OCI-LY3 (cell line): Measurements from ENCODE around the gene TMEM42.

Experiments used
- H2AFZ ChIP-seq: fragments of 200-600, 300-600 bp; shearing (Covaris generic); 2 replicates; pipeline ENCODE4 v1.6.0; 2014; ENCODE audit warnings: antibody characterized with exemption, low read depth, low read length
- H3K27ac ChIP-seq: fragments of 200-600, 300-600 bp; sonication (generic); 2 replicates; pipeline ENCODE4 v1.5.1; 2014; ENCODE audit warnings: mild to moderate bottlenecking, low read length, moderate library complexity, mixed read lengths
- H3K27me3 ChIP-seq: fragments of 200-600, 300-600 bp; sonication (generic); 2 replicates; pipeline ENCODE4 v1.6.1; 2014; ENCODE audit warnings: low read depth, low read length, mixed read lengths
- H3K36me3 ChIP-seq: fragments of 200-600, 300-600 bp; sonication (generic); replicated peaks from 2 replicates; pipeline ENCODE3; 2014; ENCODE audit warnings: low read depth, low read length, mixed read lengths
- H3K4me1 ChIP-seq: fragments of 300-600, 200-600 bp; sonication (generic); 2 replicates; pipeline ENCODE4 v1.6.1; 2014; ENCODE audit warnings: low read length, mixed read lengths
- H3K4me2 ChIP-seq: fragments of 200-600, 300-600 bp; sonication (generic); 2 replicates; pipeline ENCODE4 v1.6.1; 2014; ENCODE audit warnings: low read length, mixed read lengths
- H3K4me3 ChIP-seq: fragments of 300-600, 200-600 bp; sonication (generic); 2 replicates; pipeline ENCODE4 v1.5.1; 2014; ENCODE audit warnings: antibody characterized with exemption, mild to moderate bottlenecking, low read length, moderate library complexity
- H3K79me2 ChIP-seq: fragments of 300-600, 200-600 bp; shearing (Covaris generic); 2 replicates; pipeline ENCODE4 v1.6.1; 2014; ENCODE audit warnings: mild to moderate bottlenecking, low read length, mixed read lengths
- H3K9ac ChIP-seq: fragments of 300-600, 200-600 bp; shearing (Covaris generic); 2 replicates; pipeline ENCODE4 v1.6.0; 2014; ENCODE audit warnings: mild to moderate bottlenecking, low read length, moderate library complexity
- H3K9me3 ChIP-seq: fragments of 200-600, 300-600 bp; shearing (Covaris generic); 2 replicates; pipeline ENCODE4 v1.6.1; 2014; ENCODE audit warnings: low read length, mixed read lengths; ENCODE audit not compliant: insufficient read depth
- H4K20me1 ChIP-seq: fragments of 200-600, 300-600 bp; sonication (generic); 2 replicates; pipeline ENCODE4 v1.6.1; 2016; ENCODE audit warnings: low read length, mixed read lengths; ENCODE audit not compliant: insufficient read depth
- EZH2phosphoT487 ChIP-seq: fragments of 200-600 bp; shearing (Covaris generic); IDR thresholded peaks from 2 replicates; pipeline ENCODE4 v1.6.1; 2018; ENCODE audit warnings: antibody characterized with exemption, mixed run types, low read depth
- TF ChIP-seq, protein P1 (sequence below): fragments of 200-600, 300-600 bp; sonication (generic); IDR thresholded peaks from 2 replicates; pipeline ENCODE4 v1.5.1; 2014; ENCODE audit warnings: antibody characterized with exemption, low read length, low read depth

TMEM42 gene

DNA sequence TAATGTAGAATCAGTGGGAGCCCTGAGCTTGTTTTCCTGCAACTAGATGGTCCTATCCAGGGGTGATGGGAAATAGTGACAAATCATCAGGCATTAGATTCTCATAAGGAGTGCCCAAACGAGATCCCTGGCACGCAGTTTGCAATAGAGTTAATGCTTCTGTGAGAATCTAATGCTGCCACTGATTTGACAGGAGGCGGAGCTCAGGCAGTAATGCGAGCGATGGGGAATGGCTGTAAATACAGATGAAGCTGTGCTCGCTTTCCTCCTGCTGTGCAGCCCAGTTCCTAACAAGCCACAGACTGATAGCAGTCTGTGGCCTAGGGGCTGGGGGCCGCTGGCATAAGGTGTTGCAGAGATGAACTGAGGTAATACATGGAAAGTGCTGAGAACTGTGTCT lies 28.3 kb upstream of the TMEM42 start:
- Histone ChIP-seq H3K27ac (no peak overlapping the region), H3K9me3 (peaks cover 10% of the 10 kb centered on the region)

DNA sequence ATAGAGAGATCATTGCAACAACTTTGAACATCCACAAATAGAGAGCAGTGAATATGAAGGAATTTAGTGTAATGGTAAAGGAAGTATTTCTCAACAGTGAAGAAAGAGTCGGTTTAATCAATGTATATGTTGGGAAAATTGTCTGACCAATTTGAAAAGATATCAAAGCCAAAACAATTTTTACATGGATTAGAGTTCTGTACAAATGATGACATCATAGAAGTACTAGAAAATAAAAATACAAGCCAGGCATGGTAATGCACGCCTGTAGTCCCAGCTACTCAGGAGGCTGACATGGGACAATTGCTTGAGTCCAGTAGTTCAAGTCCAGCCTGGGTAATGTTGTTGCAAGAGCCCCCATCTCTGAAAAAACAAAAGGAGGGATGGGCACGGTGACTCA lies 26.0 kb upstream of the TMEM42 start:
- Histone ChIP-seq H2AFZ (no peak overlapping the region), H3K4me3 (no peak overlapping the region), H3K9ac (no peak overlapping the region), H3K4me1 (peaks cover 6% of the 10 kb centered on the region), H3K9me3 (peaks cover 10% of the 10 kb centered on the region), H3K79me2 (no peaks in the 10 kb centered on the region), H3K27me3 (no peaks in the 10 kb centered on the region), H4K20me1 (no peaks in the 10 kb centered on the region), H3K27ac (no peak overlapping the region), H3K36me3 (peaks cover 65% of the 10 kb centered on the region), H3K4me2 (no peak overlapping the region)
- no peak for TF ChIP-seq EZH2phosphoT487
- TF ChIP-seq, protein P1, sequence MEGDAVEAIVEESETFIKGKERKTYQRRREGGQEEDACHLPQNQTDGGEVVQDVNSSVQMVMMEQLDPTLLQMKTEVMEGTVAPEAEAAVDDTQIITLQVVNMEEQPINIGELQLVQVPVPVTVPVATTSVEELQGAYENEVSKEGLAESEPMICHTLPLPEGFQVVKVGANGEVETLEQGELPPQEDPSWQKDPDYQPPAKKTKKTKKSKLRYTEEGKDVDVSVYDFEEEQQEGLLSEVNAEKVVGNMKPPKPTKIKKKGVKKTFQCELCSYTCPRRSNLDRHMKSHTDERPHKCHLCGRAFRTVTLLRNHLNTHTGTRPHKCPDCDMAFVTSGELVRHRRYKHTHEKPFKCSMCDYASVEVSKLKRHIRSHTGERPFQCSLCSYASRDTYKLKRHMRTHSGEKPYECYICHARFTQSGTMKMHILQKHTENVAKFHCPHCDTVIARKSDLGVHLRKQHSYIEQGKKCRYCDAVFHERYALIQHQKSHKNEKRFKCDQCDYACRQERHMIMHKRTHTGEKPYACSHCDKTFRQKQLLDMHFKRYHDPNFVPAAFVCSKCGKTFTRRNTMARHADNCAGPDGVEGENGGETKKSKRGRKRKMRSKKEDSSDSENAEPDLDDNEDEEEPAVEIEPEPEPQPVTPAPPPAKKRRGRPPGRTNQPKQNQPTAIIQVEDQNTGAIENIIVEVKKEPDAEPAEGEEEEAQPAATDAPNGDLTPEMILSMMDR = no peak

More for the DNA sequence above, 28.3 kb upstream of the TMEM42 start:
- no peak overlapping the region for H3K4me3 ChIP-seq
- no peaks in the 10 kb centered on the region for H3K79me2 ChIP-seq
- H3K4me1 ChIP-seq = no peaks in the 10 kb centered on the region
- no peaks in the 10 kb centered on the region for H4K20me1 ChIP-seq
- peaks cover 60% of the 10 kb centered on the region for H3K36me3 ChIP-seq
- H2AFZ ChIP-seq = no peak overlapping the region
- no peak overlapping the region for H3K9ac ChIP-seq
- TF ChIP-seq EZH2phosphoT487 = no peak
- TF ChIP-seq, protein P1 = no peak
- no peak overlapping the region for H3K4me2 ChIP-seq
- H3K27me3 ChIP-seq = no peaks in the 10 kb centered on the region

DNA sequence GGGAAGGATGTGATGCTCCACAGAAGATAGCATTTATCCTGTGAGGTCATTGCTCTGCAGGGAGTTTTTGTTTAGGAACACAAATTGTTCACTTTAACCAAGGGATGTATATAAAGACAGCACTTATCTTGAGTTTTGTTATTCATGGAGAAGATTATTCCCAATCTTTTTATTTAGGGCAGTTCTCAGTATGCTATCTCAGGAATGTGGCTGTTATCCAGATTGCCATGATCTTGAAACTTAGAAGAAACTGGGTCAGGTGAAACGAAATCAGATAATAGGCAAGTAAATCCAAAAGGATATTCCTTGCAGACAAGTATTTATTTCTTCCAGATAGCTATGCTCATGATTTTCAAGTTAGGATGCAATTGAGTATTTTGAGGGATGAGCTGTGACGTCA lies 19.3 kb upstream of the TMEM42 start:
- Histone ChIP-seq H3K4me3 (no peak overlapping the region), H3K79me2 (no peaks in the 10 kb centered on the region), H3K27me3 (no peaks in the 10 kb centered on the region), H3K36me3 (peaks cover 65% of the 10 kb centered on the region), H3K27ac (no peak overlapping the region), H3K4me1 (peaks cover 6% of the 10 kb centered on the region), H3K9me3 (no peaks in the 10 kb centered on the region), H3K9ac (no peak overlapping the region), H2AFZ (no peak overlapping the region), H4K20me1 (no peaks in the 10 kb centered on the region), H3K4me2 (no peak overlapping the region)
- no peak for TF ChIP-seq EZH2phosphoT487
- TF ChIP-seq, protein P1 = no peak

DNA sequence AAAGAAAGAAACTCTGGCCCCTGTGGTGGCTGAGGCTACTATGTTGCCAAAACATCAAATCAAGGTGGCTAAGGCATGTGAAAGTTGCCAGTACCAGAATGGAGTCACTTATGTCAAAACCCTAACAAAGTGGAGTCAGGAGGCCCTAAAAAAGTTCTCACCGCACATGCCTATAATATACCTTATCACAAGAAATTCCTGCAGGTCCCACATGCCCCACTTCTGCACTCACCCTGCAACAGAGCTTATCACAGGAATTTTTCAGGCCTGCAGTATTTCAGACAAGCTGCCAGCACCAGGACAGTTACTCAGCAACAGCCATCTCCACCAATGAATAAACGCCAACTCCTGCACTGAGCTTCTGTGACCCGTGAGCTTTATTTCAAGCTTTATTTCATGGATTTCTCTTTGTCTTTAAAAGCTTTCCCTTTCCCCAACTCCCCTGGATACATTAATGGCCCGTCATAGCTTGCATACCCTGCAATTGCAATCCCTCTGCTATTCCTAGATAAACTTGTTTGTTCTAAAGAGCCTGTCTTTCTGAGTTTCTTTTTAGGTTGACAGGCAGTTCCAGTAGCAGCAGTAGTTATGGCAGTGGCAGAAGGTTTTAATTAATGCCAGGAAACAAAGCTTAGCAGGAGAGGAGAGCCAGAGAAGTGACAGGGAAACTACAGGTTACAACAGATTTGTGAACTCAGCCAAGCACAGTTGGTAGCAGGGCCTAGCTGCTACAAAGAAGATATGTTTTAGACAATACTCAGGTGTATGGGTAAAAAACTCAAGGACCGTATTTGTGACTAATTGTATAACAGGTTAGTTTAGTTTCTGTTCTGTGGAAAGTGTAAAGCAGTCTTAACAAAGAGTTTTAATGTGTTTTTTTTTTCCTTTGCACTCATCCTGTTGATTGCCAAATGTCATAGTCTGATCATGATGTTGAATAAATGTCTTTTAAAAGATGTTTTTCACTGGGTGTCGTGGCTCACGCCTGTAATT lies 15.9 kb upstream of the TMEM42 start:
- Histone ChIP-seq H3K27me3 (no peaks in the 10 kb centered on the region), H2AFZ (no peak overlapping the region), H3K4me2 (no peak overlapping the region), H3K9me3 (no peaks in the 10 kb centered on the region), H3K9ac (no peak overlapping the region), H3K79me2 (no peaks in the 10 kb centered on the region), H3K4me1 (peaks cover 4% of the 10 kb centered on the region; the same call in 1 of the 2 replicates), H3K27ac (no peak overlapping the region), H4K20me1 (no peaks in the 10 kb centered on the region), H3K36me3 (peaks cover 47% of the 10 kb centered on the region), H3K4me3 (no peak overlapping the region)
- TF ChIP-seq EZH2phosphoT487 = no peak
- TF ChIP-seq, protein P1 = no peak
